GM19324 (cell line): Measurements from ENCODE around the gene ANKRD1.
"Not testable (repeated sequence)": the region's sequence is repeated elsewhere in the genome, so short reads cannot be mapped to it uniquely, and the experiment has no call there.

Source experiments
- ATAC-seq: cut with Tn5 transposase; IDR thresholded peaks from one replicate; pipeline ENCODE4 v1.9.1; 2021; ENCODE audit warnings: mild to moderate bottlenecking, moderate library complexity; ENCODE audit not compliant: unreplicated experiment, low FRiP score

The ANKRD1 gene

GRCh38 chr10:90920986-90921666 lies at the start of gene ANKRD1:
Gene ANKRD1, minus strand, starts transcription at chr10:90921087. Its CDS starts 60 bp downstream, at chr10:90921027.
- no peak for ATAC-seq

- ATAC-seq: no peak
Measured at GRCh38 chr10:90969947-90970673, 49.2 kb upstream of the ANKRD1 start.

GRCh38 chr10:90969121-90969534 lies 48.2 kb upstream of the ANKRD1 start:
- no peak for ATAC-seq

GRCh38 chr10:90968328-90969081 lies 47.6 kb upstream of the ANKRD1 start:
- ATAC-seq: no peak

- ATAC-seq: no peak
Measured at GRCh38 chr10:90967865-90968264, 47.0 kb upstream of the ANKRD1 start.

GRCh38 chr10:90966146-90966545 lies 45.3 kb upstream of the ANKRD1 start:
- no peak for ATAC-seq

- no peak for ATAC-seq
Measured at GRCh38 chr10:90965720-90966119, 44.8 kb upstream of the ANKRD1 start.

- ATAC-seq: no peak
Measured at GRCh38 chr10:90964781-90965465, 44.0 kb upstream of the ANKRD1 start.

- no peak for ATAC-seq
Measured at GRCh38 chr10:90963331-90963730, 42.4 kb upstream of the ANKRD1 start.

GRCh38 chr10:90960355-90960814 lies 39.5 kb upstream of the ANKRD1 start:
- no peak for ATAC-seq

GRCh38 chr10:90959826-90960225 lies 38.9 kb upstream of the ANKRD1 start:
- no peak for ATAC-seq

GRCh38 chr10:90958781-90959180 lies 37.9 kb upstream of the ANKRD1 start:
- no peak for ATAC-seq

- no peak for ATAC-seq
Measured at GRCh38 chr10:90947030-90947960, 26.4 kb upstream of the ANKRD1 start.

- ATAC-seq: no peak
Measured at GRCh38 chr10:90945491-90946070, 24.7 kb upstream of the ANKRD1 start.

GRCh38 chr10:90944749-90945148 lies 23.9 kb upstream of the ANKRD1 start:
- ATAC-seq: no peak

- not testable (repeated sequence) for ATAC-seq
Measured at GRCh38 chr10:90942980-90943379, 22.1 kb upstream of the ANKRD1 start.

- ATAC-seq: no peak
Measured at GRCh38 chr10:90939648-90940047, 18.8 kb upstream of the ANKRD1 start.

- no peak for ATAC-seq
Measured at GRCh38 chr10:90939116-90939515, 18.2 kb upstream of the ANKRD1 start.

GRCh38 chr10:90937645-90938258 lies 16.9 kb upstream of the ANKRD1 start:
- ATAC-seq: no peak
